ENCODE results near the gene KCTD16.

Gene KCTD16

GRCh38 chr5:144427866-144428265 lies 257.2 kb downstream of the KCTD16 start:
- Mint-ChIP-seq H3K9me3 (no peaks in the 10 kb centered on the region), H3K36me3 (ENCODE audit: low read depth) (no peaks in the 10 kb centered on the region), H3K4me3 (no peak overlapping the region), H3K4me1 (no peaks in the 10 kb centered on the region), H3K27me3 (ENCODE audit: low read depth, poor library complexity) (peaks cover 9% of the 10 kb centered on the region), H3K27ac (no peak overlapping the region)
- no peak for TF ChIP-seq CTCF (IDR thresholded peaks at IDR 0.05)
- DNase-seq, result no peak

- H3K27me3 Mint-ChIP-seq (ENCODE audit: low read depth, poor library complexity), result peaks cover 9% of the 10 kb centered on the region
- no peak for DNase-seq
- no peak overlapping the region for H3K4me3 Mint-ChIP-seq
- no peaks in the 10 kb centered on the region for H3K36me3 Mint-ChIP-seq (ENCODE audit: low read depth)
- H3K4me1 Mint-ChIP-seq, result no peaks in the 10 kb centered on the region
- no peak for TF ChIP-seq CTCF (IDR thresholded peaks at IDR 0.05)
- H3K9me3 Mint-ChIP-seq, result no peaks in the 10 kb centered on the region
- no peak overlapping the region for H3K27ac Mint-ChIP-seq
Observed at GRCh38 chr5:144428326-144428725, 257.7 kb downstream of the KCTD16 start.

- Mint-ChIP-seq H3K36me3 (ENCODE audit: low read depth) (no peaks in the 10 kb centered on the region), H3K9me3 (no peaks in the 10 kb centered on the region), H3K27me3 (ENCODE audit: low read depth, poor library complexity) (peaks cover 11% of the 10 kb centered on the region), H3K4me1 (peaks cover 8% of the 10 kb centered on the region), H3K27ac (no peak overlapping the region), H3K4me3 (no peak overlapping the region)
- TF ChIP-seq CTCF (IDR thresholded peaks at IDR 0.05), result no peak
- no peak for DNase-seq
Observed at GRCh38 chr5:144429405-144429804, 258.7 kb downstream of the KCTD16 start.

- Mint-ChIP-seq H3K9me3 (no peaks in the 10 kb centered on the region), H3K27ac (no peak overlapping the region), H3K36me3 (ENCODE audit: low read depth) (no peaks in the 10 kb centered on the region), H3K27me3 (ENCODE audit: low read depth, poor library complexity) (peaks cover 11% of the 10 kb centered on the region), H3K4me3 (no peak overlapping the region), H3K4me1 (peaks cover 8% of the 10 kb centered on the region)
- no peak for DNase-seq
- TF ChIP-seq CTCF (IDR thresholded peaks at IDR 0.05), result no peak
Observed at GRCh38 chr5:144429905-144430304, 259.2 kb downstream of the KCTD16 start.

- no peak for DNase-seq
- Mint-ChIP-seq H3K4me1 (peaks cover 18% of the 10 kb centered on the region), H3K36me3 (ENCODE audit: low read depth) (no peaks in the 10 kb centered on the region), H3K27ac (no peak overlapping the region), H3K27me3 (ENCODE audit: low read depth, poor library complexity) (peaks cover 11% of the 10 kb centered on the region), H3K9me3 (no peaks in the 10 kb centered on the region), H3K4me3 (no peak overlapping the region)
- no peak for TF ChIP-seq CTCF (IDR thresholded peaks at IDR 0.05)
Observed at GRCh38 chr5:144433140-144433822, 262.6 kb downstream of the KCTD16 start.

GRCh38 chr5:144433893-144434292 lies 263.2 kb downstream of the KCTD16 start:
- Mint-ChIP-seq H3K4me1 (peaks cover 18% of the 10 kb centered on the region), H3K36me3 (ENCODE audit: low read depth) (no peaks in the 10 kb centered on the region), H3K4me3 (no peak overlapping the region), H3K27ac (no peak overlapping the region), H3K27me3 (ENCODE audit: low read depth, poor library complexity) (peaks cover 9% of the 10 kb centered on the region), H3K9me3 (no peaks in the 10 kb centered on the region)
- no peak for TF ChIP-seq CTCF (IDR thresholded peaks at IDR 0.05)
- no peak for DNase-seq

All from nephron progenitor cell (in vitro differentiated cells).